HL-60 (cell line): ENCODE results near the gene FCN3.

Experiments used
- DNase-seq, 2 experiments: peaks; one replicate each; pipeline ENCODE4 v3.0.0-alpha.2; 2010 to 2020; ENCODE audit warnings: low read depth in 1 of 2, low spot score in 1 of 2
- H3K27ac ChIP-seq: fragments of 250-450 bp; sonication (Bioruptor Pico); replicated peaks from 2 replicates; pipeline ENCODE4 v1.5.1; 2020; ENCODE audit warnings: mild to moderate bottlenecking, moderate library complexity
- H3K27me3 ChIP-seq: fragments of 250-450 bp; sonication (Bioruptor Pico); 2 replicates; pipeline ENCODE4 v1.5.1; 2021; ENCODE audit warnings: mild to moderate bottlenecking, moderate library complexity; ENCODE audit not compliant: insufficient read depth, poor library complexity, severe bottlenecking
- H3K4me3 ChIP-seq: replicated peaks from 2 replicates; pipeline ENCODE4 v1.5.1; 2011; ENCODE audit warnings: mild to moderate bottlenecking, control low read depth, low read length; ENCODE audit not compliant: insufficient read depth
- GABPA ChIP-seq: IDR thresholded peaks from 2 replicates; pipeline ENCODE4 v1.6.1; 2012; ENCODE audit warnings: low read depth
- POLR2AphosphoS5 ChIP-seq: IDR thresholded peaks from 2 replicates; pipeline ENCODE4 v1.6.1; 2012; ENCODE audit warnings: low read depth
- SPI1 ChIP-seq: IDR thresholded peaks from 2 replicates; pipeline ENCODE4 v1.6.1; 2012; ENCODE audit warnings: low read depth, mild to moderate bottlenecking, borderline replicate concordance
- TF ChIP-seq, protein P1 (sequence below): IDR thresholded peaks from one replicate; pipeline ENCODE4 v1.5.1; 2011; ENCODE audit warnings: low read length, control low read depth, inconsistent platforms; ENCODE audit not compliant: insufficient read depth
- TF ChIP-seq, protein P2 (sequence below): IDR thresholded peaks from 2 replicates; pipeline ENCODE4 v1.6.1; 2012; ENCODE audit warnings: low read depth; ENCODE audit not compliant: insufficient replicate concordance

The FCN3 gene

DNA sequence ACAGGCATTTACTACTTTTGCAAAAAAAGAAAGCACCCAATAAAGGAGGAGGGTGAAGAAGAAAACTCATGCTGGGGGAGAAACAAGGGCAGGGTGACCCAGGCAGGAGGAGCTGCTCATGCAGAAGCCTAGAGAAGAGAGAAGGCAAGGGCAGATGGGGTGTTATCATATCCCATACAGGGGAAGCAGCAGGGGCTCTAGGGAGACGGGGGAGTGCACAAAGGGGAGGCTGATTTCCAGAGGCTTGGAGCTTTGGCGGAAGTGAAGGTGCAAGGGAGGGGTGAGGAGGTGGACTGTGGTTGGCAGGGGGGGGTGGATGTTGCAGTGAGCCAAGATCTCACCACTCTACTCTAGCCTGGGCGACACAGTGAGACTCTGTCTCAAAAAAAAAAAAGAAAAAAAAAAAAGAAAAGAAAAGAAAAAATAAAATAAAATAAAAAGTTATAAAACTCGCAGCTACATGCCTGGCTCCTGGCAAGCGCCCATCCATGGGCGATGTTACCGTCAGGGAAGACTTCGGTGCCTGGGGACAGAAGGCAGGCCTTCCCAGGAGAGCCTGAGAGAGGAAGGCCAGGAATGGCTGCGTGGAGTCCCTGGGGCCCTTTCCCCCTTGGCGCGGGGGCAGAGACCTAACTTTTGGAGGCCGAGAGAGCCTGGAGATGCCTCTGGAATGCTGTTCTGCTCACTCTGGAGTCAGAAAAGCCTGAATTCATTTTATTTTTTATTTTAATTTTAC is 3.3 kb upstream of the FCN3 start:
- H3K27me3 ChIP-seq, result no peaks in the 10 kb centered on the region
- no peak overlapping the region for H3K4me3 ChIP-seq
- TF ChIP-seq SPI1, result no peak
- TF ChIP-seq, protein P1, sequence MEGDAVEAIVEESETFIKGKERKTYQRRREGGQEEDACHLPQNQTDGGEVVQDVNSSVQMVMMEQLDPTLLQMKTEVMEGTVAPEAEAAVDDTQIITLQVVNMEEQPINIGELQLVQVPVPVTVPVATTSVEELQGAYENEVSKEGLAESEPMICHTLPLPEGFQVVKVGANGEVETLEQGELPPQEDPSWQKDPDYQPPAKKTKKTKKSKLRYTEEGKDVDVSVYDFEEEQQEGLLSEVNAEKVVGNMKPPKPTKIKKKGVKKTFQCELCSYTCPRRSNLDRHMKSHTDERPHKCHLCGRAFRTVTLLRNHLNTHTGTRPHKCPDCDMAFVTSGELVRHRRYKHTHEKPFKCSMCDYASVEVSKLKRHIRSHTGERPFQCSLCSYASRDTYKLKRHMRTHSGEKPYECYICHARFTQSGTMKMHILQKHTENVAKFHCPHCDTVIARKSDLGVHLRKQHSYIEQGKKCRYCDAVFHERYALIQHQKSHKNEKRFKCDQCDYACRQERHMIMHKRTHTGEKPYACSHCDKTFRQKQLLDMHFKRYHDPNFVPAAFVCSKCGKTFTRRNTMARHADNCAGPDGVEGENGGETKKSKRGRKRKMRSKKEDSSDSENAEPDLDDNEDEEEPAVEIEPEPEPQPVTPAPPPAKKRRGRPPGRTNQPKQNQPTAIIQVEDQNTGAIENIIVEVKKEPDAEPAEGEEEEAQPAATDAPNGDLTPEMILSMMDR, result no peak
- TF ChIP-seq POLR2AphosphoS5, result no peak
- no peak for TF ChIP-seq GABPA
- TF ChIP-seq, protein P2, sequence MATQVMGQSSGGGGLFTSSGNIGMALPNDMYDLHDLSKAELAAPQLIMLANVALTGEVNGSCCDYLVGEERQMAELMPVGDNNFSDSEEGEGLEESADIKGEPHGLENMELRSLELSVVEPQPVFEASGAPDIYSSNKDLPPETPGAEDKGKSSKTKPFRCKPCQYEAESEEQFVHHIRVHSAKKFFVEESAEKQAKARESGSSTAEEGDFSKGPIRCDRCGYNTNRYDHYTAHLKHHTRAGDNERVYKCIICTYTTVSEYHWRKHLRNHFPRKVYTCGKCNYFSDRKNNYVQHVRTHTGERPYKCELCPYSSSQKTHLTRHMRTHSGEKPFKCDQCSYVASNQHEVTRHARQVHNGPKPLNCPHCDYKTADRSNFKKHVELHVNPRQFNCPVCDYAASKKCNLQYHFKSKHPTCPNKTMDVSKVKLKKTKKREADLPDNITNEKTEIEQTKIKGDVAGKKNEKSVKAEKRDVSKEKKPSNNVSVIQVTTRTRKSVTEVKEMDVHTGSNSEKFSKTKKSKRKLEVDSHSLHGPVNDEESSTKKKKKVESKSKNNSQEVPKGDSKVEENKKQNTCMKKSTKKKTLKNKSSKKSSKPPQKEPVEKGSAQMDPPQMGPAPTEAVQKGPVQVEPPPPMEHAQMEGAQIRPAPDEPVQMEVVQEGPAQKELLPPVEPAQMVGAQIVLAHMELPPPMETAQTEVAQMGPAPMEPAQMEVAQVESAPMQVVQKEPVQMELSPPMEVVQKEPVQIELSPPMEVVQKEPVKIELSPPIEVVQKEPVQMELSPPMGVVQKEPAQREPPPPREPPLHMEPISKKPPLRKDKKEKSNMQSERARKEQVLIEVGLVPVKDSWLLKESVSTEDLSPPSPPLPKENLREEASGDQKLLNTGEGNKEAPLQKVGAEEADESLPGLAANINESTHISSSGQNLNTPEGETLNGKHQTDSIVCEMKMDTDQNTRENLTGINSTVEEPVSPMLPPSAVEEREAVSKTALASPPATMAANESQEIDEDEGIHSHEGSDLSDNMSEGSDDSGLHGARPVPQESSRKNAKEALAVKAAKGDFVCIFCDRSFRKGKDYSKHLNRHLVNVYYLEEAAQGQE, result no peak
- no peak overlapping the region for H3K27ac ChIP-seq
- no peak for DNase-seq

DNA sequence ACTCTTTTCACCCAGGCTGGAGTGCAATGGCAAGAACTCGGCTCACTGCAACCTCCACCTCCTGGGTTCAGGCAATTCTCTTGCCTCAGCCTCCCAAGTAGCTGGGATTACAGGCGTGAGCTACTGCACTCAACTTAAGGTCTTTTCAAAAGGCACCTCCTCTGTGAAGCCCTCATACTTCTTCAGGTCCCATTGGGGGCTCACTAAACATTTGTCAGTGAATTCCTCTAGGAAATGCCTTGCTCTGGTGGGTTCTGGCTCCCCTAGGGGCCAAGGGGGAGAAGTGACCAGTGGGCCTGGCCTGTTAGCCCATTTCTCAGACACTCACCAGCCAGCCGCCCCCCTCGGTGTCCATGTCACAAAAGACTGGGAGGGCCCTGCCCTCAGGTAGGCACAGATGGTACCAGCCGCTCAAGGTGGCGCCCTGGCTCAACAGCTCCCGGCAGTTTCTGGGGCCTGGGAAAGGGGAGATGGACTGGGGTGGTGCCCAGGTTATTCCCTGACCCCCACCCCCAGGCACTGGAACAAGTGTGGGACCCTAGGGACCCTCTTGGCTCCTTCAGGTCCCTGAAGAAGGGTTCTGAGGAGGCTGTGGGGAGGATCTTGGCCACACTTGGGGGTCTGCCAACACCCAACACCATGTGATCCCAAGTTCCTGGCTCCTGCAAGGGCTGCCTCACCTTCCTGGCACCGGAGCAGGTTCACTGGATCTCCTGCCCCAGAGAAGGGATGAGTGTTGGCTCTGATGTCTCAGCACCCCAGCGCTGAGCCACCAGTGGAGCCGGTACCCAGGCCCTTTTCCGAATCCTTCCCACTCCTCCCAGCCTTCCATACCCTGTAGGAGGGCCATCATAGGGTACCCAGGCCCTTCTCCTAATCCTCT is 1.6 kb downstream of the FCN3 start:
- DNase-seq, result no peak
- Histone ChIP-seq H3K27me3 (no peaks in the 10 kb centered on the region), H3K27ac (no peak overlapping the region), H3K4me3 (no peak overlapping the region)
- TF ChIP-seq, protein P1, result no peak
- TF ChIP-seq POLR2AphosphoS5 (no peak), GABPA (no peak)
- TF ChIP-seq, protein P2, result no peak

DNA sequence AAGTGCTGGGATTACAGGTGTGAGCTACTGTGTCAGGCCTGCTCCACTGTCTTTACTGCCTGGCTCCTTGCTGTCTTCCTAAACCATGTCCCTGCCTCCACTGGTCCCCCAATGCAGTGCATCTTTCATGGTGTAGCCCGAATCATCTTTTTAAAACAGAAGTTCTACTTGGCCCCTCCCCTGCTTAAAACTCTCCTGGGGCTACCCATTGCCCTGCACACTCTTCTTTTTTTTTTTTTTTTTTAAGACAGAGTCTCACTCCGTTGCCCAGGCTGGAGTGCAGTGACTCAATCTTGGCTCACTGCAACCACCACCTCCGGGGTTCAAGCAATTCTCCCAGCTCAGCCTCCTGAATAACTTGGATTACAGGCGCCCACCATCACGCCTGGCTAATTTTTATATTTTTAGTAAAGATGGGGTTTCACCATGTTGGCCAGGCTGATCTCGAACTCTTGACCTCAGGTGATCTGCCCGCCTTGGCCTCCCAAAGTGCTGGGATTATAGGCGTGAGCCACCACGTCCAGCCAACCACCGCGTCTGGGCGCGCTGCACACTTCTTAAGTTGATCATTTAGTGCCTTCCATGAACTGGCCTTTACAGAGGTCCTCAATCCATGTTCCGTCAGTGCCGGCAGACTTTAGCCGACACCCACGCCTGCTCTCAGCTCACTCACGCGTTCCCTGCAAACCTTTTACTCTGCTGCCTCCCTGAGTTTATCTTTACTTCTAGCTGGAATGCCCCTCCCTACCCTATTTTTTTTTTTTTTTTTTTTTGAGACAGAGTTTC is 2.4 kb downstream of the FCN3 start:
- no peak for TF ChIP-seq GABPA
- TF ChIP-seq, protein P2, result no peak
- no peak for TF ChIP-seq SPI1
- TF ChIP-seq, protein P1, result no peak
- no peak for TF ChIP-seq POLR2AphosphoS5
- no peaks in the 10 kb centered on the region for H3K27me3 ChIP-seq
- H3K4me3 ChIP-seq, result no peak overlapping the region
- no peak overlapping the region for H3K27ac ChIP-seq
- DNase-seq, result no peak
